ENCODE results near the gene PPP1R10.

PPP1R10 gene

DNA sequence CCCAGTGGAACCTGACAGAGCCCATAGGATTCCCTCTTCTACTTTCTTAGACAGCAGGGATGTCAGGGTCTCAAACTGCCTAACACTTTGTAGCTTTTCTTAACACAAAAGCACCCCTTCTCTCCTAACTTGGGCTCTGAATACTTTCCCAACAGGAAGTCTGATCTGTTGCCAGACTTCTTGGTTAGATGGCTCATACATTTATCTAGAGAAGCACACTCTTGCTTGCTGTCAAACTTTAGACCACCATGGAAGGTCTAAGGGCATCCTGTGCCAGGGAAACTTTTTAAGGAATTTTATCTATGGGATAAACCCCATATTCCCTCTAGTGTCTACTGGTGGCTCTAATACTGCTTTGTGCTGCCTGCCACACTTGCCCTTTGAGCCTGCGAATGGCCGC, 26.6 kb upstream of the PPP1R10 start:
- Histone ChIP-seq H3K27ac (no peak overlapping the region), H3K4me3 (no peak overlapping the region)
- DNase-seq (ENCODE audit: low spot score): no peak
- TF ChIP-seq, protein P1, sequence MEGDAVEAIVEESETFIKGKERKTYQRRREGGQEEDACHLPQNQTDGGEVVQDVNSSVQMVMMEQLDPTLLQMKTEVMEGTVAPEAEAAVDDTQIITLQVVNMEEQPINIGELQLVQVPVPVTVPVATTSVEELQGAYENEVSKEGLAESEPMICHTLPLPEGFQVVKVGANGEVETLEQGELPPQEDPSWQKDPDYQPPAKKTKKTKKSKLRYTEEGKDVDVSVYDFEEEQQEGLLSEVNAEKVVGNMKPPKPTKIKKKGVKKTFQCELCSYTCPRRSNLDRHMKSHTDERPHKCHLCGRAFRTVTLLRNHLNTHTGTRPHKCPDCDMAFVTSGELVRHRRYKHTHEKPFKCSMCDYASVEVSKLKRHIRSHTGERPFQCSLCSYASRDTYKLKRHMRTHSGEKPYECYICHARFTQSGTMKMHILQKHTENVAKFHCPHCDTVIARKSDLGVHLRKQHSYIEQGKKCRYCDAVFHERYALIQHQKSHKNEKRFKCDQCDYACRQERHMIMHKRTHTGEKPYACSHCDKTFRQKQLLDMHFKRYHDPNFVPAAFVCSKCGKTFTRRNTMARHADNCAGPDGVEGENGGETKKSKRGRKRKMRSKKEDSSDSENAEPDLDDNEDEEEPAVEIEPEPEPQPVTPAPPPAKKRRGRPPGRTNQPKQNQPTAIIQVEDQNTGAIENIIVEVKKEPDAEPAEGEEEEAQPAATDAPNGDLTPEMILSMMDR (IDR thresholded peaks at IDR 0.05): no peak

DNA sequence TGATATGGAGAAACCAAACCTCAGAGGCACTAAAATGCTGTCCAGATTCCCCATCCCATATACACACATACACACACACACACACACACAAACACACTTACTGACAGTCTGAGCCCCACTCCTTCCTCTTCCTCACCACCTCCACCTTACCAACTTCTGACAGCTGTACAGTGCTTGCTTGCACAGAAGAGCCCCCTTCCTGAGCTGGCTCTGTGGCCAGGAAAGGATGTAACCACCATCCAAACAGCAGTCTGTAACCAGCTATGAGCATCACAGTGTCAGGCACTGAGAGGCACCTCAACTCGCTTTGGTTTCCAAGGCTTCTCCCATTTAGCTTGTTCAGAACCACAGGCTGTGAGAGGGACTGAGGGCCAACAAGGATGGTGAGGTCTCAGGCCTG, 24.0 kb upstream of the PPP1R10 start:
- no peak for DNase-seq (ENCODE audit: low spot score)
- H3K4me3 ChIP-seq: no peak overlapping the region
- TF ChIP-seq, protein P1 (IDR thresholded peaks at IDR 0.05): no peak
- H3K27ac ChIP-seq: no peak overlapping the region

DNA sequence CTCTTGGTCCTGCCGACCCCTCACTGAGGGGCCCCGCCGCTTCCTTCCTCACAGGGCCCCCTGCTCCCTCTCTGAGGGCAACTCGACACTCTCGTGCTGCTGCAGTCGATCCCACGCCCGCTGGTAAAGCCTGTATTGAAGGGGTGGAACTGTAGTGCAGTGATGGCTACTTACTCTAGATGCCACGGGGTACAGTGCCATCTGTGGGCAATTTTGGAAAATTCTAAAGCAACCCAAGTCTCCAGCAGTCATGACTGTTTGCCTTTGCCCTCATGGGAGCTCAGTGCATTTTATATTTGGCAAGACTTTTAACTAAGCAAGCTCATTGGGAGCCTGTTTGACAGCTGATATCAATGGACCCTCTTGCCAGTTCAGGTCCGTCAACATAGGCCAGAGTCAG, 23.4 kb upstream of the PPP1R10 start:
- DNase-seq (ENCODE audit: low spot score): no peak
- TF ChIP-seq, protein P1 (IDR thresholded peaks at IDR 0.05): no peak
- H3K4me3 ChIP-seq: no peak overlapping the region
- H3K27ac ChIP-seq: no peak overlapping the region

DNA sequence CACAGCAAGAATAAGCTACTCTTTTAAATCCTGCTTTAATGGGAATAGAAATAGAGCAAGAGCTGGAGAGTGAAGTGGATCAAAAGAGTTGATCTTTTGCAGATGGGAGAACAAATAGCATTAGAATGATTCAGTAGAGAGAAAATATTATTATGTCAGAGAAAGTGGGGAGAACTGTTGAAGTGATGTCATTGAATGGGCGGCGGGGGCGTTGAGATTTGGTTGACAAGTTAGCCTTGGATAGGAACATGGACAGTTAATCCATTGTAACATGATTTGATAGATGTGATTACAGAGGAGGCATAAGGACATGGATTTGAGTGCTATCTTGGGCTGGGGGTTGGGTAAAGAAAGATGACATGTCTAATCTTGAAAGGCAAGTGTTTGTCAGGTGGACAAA, 18.8 kb upstream of the PPP1R10 start:
- TF ChIP-seq, protein P1 (IDR thresholded peaks at IDR 0.05): no peak
- H3K4me3 ChIP-seq: no peak overlapping the region
- DNase-seq (ENCODE audit: low spot score): no peak
- no peak overlapping the region for H3K27ac ChIP-seq

DNA sequence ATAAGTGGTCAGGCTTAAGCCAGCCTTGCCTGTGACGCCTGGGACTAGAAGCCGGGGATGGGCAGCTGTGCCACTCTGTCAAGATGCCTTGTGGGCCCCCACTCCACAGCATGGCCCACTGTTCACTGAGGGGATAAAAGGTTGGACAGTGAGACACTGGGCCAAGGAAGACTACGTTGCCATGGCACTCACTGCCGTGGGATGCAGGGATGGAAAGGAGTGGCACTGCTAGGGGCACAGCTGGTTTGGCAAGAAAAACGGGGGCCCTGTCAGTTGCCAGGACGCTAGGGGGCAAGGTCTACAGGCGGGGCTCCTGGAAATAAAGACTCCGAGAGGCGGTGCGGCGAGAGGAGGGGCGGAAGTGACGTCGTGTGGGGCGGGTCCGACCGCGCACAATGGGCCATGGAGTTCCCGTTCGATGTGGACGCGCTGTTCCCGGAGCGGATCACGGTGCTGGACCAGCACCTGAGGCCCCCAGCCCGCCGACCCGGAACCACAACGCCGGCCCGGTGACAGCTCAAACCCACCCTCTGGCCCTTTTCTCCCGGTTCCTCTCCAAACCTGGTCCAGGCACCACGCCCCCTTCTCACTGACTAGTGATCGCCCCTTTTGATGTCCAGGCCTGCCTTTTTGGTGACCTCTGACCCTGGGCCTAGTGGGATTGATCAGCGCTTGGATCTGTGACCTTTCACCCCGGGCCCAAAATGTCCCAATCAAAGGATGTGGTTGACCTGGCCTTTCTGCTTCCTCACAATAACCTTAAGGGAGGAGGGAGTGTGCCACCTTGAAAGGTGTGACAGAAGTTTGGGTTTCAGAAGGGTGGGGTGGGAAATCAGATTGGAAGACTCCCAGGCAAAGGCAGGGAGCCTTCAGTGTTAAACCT, 9.7 kb upstream of the PPP1R10 start, which contains the start of gene ATAT1:
ATAT1 (plus strand) TSS at position 391 of the 883 bp plus-strand sequence.
- peak within 1 kb of the TSS; percentile 91 to 93 for H3K27ac ChIP-seq
- H3K4me3 ChIP-seq: peak within 1 kb of the TSS; percentile 72
- TF ChIP-seq, protein P1 (IDR thresholded peaks at IDR 0.05): no peak
- peak; percentile 93 for DNase-seq (ENCODE audit: low spot score)

DNA sequence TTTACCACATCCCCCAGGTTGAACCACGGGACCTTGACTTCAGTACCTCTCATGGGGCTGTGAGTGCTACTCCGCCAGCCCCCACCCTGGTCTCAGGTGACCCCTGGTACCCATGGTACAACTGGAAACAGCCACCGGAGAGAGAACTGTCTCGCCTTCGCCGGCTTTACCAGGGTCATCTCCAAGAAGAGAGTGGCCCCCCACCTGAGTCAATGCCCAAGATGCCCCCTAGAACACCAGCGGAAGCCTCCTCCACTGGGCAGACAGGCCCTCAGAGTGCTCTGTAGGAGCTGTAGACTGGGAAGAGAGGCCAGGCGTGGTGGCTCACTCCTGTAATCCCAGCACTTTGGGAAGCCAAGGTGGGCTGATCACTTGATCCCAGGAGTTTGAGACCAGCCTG, 8.5 kb upstream of the PPP1R10 start:
- DNase-seq (ENCODE audit: low spot score): no peak
- Histone ChIP-seq H3K27ac (no peak overlapping the region), H3K4me3 (no peak overlapping the region)
- TF ChIP-seq, protein P1 (IDR thresholded peaks at IDR 0.05): no peak

DNA sequence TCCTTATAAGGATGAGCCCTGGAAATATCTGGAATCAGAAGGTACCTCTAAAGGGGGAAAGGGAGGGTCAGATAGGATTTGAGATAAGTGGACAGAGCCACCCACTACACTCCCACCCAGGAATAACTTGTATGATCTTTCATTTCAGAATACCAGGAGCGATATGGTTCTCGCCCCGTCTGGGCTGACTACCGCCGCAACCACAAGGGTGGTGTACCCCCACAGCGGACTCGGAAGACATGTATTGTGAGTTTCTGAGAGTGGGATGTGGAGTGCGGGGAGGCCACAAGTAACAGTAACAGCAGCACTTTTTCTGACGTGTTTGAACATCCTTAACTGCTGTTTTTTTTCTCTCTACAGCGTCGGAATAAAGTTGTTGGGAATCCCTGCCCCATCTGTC, 2.5 kb upstream of the PPP1R10 start:
- no peak for DNase-seq (ENCODE audit: low spot score)
- Histone ChIP-seq H3K27ac (no peak overlapping the region), H3K4me3 (no peak overlapping the region)
- TF ChIP-seq, protein P1 (IDR thresholded peaks at IDR 0.05): no peak
